NK-92 treated with Interleukin-12 subunit alpha and Interleukin-12 subunit beta, amount 100 ng/mL, for 24 hours (cell line): Measurements from ENCODE around the gene ARHGAP21.
"Not testable (repeated sequence)": the region's sequence is repeated elsewhere in the genome, so short reads cannot be mapped to it uniquely, and the experiment has no call there.

Source experiments
- DNase-seq: peaks from one replicate; lab custom pipeline; 2025; lab: John Stamatoyannopoulos, UW

Gene ARHGAP21

DNA sequence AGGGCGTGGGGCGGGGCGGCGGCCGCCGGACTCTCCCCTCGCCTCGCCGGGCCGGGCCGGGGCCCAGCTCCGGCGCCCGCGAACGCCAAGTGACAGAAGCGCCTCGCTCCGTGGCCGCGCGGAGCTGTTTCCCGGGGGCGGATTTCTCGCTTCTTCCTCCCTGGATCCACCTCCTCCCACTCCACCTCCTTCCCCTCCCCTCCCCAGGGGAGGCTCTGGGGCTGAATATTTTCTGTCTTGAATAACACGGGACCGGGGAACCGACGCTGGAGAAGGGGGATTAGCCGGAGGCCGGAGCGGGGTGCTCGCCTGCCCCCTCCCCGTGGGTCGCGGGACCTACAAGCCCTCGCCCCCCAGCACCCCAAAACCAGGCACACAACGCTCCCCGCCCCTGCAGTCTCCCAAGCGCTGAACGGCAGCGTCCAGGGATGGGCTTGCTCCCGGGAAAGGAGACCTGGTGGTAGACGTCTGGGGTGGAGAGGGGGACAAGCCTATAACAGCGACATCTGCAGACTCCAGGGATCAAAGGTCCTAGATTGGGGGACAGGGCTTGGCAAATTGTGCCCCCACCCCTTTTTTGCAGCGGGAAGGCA, at the start of gene ARHGAP21:
ARHGAP21 (minus strand) TSS at position 100 of the 593 bp plus-strand sequence. CDS start 1,988 bp downstream, outside the sequence.
- DNase-seq, result peak; percentile 10

DNA sequence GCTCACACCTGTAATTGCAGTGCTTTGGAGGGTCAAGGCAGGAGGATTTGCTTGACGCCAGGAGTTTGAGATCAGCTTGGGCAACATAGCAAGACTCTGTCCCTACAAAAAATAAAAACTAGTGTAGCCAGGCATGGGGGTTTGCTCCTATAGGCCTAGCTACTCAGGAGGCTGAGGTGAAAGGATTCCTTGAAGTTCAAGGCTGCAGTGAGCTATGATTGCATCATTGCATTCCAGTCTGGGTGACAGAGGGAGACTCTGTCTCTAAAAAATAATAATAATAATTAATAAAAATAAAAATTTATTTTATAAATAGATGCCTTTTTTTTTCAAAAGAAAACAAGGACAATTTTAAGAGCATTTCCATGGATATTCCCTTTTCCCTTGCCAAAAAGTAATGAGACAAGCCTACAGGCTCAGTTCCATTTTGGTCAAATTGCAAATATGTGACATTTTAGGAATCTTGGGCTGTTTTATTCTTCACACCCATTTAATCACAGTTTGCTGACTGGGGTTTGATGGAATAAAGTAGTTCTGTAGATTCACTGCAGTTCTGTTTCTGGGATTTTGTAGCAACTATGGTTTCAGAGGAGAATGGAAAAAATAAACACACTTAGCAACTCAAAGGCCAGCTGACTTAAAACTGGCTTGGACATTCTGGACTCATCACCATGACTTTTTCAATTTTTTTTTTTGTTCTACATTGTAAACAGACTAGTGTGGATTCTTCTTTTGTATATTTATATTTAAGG, 48.4 kb upstream of the ARHGAP21 start:
- no peak for DNase-seq

DNA sequence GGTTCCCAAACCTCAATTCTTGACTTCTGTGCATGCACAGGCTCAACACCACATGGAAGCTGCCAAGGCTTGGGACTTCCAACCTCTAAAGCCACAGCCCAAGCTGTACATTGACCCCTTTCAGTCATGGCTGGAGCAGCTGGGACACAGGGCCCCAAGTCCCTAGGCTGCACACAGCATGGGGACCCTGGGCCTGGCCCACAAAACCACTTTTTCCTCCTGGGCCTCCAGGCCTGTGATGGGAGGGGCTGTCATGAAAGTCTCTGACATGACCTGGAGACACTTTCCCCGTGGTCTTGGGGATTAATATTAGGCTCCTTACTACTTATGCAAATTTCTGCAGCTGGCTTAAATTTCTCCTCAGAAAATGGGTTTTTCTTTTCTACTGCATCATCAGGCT, 41.3 kb upstream of the ARHGAP21 start:
- not testable (repeated sequence) for DNase-seq

DNA sequence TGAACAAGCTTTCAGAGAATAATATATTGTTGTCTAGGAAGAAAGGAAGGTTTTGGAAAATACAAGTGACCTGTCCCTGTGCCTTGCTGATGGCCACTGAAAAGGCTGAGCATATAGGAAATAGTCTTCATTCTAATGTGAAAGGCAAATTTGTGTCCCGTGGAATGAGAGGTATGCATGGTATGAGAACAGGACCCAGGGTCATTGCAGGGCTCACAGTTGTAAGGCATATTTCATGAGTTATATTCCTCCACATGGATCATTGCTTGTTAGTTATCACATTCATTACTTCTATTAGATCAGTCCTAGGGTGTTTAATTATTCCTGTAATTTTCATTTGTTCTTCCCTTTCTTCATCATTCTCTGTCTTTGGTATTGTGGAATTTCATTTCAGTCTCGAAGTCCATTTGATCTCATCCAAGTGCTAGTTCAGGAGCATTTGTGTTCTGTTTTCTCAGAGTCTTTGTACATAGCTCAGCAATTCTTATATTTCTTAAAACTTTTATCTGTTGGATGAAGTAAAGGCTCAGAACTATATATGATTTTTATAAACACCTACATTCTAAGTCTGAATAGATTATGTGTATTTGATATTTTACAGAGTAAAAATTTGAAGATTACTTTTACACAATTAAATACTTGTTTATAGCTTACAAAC, 39.4 kb upstream of the ARHGAP21 start:
- DNase-seq, result no peak

DNA sequence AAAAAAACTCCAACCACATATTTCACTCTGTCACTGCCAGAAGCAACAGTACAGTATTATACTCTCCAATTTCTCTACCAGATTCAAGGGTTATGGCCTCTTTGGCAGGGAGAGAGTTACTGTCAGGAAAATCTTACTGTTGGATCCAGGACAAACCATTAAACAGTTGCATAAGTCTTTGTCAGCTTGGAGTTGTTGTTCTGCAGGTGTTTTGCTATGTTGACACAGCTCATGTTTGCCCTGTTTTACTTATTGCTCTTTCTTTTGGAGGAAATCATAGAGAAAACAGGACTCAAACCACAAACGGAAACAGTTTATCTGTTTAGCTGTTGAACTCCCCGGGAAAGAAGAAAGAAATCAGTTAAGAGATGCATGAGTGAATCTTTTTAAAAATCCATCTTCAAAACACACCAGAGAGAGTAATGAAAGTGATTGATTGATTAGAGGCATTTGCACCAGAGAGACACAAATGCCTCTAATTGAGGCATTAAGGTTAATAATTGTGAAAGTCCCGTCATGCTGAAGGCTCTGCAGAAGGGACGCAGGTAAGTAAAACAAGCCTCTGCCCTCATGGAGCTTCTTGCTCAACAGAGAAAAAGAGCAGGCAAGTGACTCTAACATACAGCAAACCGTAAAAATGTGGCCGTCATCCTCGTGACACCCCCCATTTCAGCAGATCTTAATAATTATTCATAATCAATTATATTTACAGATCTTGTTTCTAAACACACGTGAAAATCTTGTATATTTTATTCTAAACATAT, 38.7 kb upstream of the ARHGAP21 start:
- no peak for DNase-seq

DNA sequence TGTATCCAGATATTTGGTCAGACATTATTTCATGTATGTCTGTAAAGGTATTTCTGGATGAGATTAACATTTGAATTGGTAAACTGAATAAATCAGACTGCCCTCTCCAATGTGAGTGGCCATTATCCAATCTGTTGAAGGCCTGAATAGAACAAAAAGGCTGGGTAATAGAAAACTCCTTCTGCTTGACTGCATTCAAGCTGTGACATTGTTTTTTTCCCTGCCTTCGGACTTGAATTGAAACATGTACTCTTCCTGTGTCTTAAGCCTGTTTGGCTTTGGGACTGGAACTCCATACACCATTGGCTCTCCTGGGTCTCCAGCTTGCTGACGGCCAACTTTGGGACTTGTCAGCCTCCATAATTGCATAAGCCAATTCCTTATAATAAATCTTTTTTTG, 36.0 kb upstream of the ARHGAP21 start:
- no peak for DNase-seq

DNA sequence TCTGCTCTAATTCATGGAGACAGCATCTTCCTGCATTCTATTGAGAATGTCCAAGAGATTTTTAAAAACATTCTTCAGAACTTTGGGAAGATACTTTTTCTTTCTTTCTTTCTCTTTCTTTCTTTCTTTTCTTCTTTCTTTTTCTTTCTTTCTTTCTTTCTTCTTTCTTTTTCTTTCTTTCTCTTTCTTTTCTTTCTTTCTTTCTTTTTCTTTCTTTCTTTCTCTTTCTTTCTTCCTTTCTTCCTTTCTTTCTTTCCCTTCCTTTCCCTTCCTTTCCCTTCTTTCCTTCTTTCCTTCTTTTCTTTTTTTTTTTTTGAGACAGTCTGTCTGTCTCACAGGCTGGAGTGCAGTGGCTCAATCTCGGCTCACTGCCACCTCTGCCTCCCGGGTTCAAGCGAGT, 34.6 kb upstream of the ARHGAP21 start:
- not testable (repeated sequence) for DNase-seq

DNA sequence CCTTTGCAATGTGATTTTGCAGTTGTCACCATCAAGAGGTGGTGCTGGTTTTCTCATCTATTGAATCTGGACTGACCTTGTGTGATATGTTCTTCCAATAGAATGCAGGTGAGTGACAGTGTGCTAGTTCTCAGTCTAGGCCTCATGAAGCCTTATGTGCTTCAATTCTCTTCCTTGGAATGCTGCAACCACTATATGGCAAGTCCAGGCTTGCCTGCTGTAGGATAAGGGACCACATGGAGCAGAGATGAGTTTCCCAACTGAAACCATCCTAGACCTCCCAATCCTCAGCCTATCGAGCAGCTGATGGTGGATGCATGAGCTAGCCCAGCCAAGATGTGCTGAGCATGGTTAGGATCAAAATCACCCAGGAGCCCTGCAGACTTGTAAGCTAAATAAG, 32.6 kb upstream of the ARHGAP21 start:
- DNase-seq, result no peak

DNA sequence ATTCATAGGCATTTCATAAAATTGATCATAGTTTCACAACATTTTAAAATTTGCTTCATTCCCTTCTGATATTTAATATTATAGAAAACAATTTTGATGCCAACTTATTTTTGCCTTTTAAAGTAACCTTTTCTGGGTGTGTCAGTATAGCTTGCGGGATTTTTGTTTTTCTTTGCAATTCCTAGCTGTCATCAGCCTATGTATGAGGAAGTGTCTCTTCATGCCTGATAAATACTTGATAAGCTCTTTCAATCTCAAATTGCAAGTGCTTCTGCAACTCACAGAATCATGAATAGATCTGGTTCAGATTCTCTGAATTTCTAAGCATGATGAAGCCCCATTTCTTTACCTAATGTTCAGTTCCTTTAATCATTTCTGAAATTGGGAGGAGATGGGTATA, 28.0 kb upstream of the ARHGAP21 start:
- no peak for DNase-seq

DNA sequence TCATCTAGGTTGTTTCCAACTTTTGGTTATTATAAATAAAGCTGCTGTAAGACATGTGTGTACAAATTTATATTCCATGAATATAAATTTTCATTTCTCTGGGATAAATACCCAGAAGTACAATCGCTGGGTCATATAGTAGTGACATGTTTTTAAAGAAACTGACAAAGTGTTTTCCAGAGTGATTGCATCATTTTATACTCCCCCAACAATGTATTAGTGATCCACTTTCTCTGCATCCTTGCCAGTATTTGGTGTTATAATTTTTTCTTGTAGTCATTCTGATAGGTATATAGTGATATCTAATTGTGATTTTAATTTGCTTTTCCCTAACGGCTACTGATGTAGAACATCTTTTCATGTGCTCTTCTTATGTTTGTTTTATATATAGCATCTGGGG, 27.0 kb upstream of the ARHGAP21 start:
- DNase-seq, result no peak

DNA sequence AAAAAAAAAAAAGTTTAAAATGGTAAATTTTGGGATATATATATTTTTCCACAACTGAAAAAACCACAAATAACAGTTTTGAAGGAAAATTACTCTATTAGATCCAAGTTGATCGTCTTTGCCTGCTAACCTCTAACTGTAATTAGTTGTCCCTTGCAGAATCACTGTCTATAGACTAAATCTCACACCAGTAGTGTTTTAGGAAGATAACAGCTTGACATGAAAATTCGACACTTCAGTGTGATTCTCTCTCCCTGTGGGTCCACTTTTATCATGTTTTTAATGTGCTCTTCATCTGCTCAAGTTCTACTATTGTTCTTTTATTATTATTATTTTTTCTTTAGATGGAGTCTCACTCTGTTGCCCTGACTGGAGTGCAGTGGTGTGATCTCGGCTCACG, 24.5 kb upstream of the ARHGAP21 start:
- no peak for DNase-seq

DNA sequence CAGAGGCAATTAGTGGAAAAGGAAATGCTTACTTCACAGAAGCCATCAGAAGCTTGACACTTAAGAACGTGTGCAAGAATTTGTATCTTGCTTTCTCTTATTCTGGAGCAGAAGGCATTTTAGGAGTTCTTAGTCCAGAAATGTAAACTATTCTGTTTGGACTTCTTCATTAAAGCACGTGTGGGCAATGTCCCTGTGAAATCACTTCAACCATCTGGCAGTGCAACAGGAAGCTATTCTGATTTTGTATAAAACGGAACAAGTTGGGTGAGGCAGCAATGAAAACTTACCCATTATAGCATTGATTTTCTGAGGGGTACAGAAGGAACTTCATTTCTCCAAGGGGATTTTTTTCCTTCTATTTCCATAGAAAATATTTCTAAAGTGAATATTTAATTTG, 21.3 kb upstream of the ARHGAP21 start:
- DNase-seq, result no peak

DNA sequence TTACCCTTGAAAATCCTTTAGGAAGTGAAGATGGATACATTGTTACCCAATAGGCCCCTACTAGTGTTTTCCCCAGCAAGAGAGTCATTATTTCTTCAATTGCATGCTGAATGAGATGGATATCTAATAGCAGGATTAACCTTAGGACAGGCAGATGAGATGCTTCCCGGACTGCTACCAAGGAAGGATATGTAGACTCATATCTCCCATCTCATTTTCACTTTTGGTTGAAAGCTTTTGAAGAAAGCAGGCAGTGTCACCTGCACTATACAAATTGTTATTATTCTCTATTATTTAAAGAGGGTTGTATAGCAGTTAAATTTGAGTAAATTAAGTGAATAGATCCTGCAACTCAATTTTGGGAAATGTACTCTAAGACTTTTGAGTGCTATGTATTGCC, 17.0 kb upstream of the ARHGAP21 start:
- DNase-seq, result no peak

DNA sequence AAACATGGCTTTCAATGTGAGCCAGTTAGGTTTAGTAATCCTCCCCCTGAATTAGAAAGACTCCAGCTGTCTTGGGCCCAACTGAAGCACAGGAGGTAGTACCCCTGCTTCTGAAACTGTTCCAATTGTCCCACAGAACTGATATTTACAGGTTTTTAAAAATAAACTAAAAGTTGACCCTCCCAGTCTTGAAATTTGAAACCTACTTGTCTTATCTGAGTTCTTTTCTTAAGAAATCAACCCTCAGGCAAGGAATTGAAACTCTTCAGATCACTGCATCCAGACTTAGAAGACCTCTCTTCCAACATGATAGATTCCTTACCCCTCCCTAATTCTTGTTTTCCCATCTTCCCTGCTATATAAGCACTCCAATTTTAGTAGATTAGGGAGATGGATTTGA, 13.3 kb upstream of the ARHGAP21 start:
- no peak for DNase-seq

DNA sequence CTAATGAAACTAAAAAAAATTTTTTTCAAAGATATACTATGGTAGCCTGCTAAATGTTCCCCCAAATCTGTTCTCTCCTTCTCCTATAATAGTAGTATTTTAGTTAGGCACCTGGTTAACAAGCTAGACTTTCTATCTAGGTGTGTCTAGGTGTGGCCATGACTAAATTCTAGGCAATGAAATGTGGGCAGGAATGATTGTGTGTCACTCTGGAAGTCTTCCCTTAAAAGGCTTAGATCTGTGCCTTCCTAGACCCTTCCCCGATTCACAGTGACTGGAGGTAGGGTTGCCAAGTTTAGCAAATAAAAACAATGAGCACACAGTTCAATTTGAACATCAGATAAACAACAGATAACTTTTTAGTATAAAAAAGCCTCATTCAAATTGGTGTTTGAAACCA, 8.3 kb upstream of the ARHGAP21 start:
- DNase-seq, result no peak

DNA sequence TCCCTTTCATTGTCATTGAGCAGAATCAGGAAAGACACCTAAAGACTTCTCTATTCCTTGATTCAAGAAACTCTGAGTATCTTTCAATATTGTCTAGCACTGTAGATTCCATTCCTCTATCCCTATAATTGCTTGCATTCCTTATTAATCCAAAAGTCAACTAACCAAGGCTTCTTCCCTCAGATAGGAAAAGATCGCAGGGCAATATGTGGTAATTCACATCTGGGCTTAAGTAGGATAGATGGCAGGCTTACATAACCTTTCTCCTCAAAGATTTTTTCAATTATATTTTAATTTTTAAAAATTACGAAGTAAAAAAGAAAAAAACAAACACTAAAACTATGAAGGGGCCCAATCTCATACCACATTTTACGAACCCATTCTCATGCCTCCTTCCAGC, 7.1 kb upstream of the ARHGAP21 start:
- no peak for DNase-seq

DNA sequence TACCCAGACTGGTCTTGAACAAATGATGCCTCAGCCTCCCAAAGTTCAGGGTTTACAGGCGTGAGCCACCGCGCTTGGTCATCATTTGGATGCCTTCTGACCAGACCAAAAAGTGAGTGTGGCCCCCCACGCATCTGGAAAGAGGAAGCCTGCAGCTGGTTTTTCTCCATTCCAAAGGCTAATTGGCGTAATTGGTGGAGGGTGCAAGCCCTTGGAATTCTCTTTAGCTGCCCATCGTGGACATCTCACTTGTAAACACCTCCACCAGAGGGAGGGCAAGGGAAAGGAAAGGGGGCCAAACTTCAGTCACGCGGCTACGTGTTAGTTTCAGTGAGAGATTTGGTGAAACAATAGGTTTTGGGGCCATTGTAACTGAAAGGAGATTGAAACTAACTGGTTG, 4.1 kb upstream of the ARHGAP21 start:
- DNase-seq, result no peak

DNA sequence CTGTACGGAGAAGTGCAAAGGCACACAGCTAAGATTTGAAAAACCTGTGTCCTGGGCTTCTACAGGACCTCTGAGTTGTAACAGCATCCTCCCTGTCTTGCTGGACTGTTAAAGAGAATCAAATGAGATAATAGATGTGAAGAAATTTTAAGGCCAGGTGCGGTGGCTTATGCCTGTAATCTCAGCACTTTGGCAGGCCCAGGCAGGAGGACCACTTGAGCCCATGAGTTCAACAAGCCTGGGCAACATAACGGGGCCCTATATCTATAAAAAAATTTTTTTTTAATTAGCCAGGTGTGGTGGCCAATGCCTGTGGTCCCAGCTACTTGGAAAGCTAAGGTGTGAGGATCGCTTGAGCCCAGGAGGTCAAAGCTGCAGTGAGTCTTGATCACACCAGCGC, 2.9 kb upstream of the ARHGAP21 start:
- no peak for DNase-seq

DNA sequence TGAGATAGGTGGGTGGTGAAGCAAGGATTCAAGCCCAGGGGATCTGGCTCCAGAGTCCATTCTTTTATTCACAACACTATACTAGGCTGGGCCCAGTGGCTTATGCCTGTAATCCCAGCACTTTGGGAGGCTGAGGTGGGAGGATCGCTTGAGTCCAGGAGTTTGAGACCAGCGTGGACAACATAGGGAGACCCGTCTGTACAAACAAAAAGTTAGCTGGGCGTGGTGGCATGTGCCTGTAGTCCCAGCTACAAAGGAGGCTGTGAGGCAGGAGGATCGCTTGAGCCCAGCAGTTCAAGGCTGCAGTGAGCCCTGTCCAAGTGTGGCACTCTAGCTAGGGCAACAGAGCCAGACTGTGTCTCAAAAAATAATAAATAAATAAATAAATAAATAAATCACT, 2.3 kb upstream of the ARHGAP21 start:
- DNase-seq, result not testable (repeated sequence)

DNA sequence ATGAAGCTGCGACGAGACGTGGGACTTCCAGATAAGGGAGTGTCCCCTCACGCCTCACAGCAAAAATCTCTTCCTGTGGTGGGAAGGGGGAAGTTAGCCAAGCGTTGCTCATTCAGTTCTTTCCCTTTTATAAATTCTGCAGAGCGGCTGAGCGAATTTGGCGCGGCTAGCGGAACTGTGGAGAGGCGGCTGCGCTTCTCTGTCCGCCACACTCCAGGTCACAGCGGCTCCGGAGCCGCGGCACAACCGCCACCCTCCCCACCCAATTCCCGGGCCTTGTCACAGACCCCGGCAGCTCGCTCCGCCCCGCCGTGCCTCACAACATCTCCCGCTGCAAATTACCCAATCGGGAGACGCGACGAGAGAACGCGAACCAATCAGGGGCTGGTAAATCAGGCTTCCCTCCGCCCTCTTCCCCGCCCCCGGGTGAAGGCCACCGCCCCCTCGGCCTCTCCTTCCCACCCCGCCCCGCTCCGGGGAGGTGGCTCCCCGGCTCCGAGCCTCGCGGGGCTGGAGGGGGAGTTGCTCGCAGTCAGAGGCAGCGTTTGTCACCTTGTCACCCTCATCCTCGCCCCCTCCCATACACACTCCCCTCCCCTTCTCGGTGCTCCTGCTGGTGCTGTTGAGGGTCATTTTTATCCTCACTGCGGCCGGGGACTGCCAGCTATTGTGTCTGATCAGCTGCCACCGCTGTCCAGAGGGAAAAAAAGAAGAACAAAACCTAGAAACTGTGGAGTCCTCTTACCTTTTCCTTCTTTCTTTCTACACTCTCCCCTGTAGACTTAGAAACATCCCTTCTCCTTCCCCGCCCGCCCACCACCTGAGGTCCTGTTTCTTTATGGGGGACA, 918 bp upstream of the ARHGAP21 start:
- peak; percentile 81 for DNase-seq

DNA sequence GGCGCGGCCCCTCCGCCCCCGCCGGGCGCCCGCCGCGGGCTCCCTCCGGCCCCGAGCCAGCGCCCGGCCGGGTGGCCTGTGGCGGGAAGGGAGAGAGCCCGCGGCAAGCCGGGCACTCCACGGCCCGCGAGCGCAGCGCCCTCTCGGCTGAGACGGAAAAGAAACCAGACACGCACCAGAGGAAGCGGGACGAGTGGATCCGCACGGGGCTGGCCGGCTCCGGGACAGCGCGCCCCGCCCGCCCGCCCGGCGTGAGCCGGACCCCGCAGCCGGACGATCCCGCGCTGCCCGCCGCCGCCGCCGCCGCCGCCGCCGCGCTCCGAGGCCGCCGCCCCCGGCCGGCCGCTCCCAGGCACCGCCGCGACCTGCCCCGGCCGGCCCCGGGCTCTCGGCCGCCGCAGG, 300 bp downstream of the ARHGAP21 start:
- DNase-seq, result no peak
